Activated naive CD8-positive, alpha-beta T cell treated with anti-CD3 and anti-CD28 coated beads, Interleukin-2, amount 10 ng/mL, durations not matched to agents 7 days and 5 days (primary cell): ENCODE measurements around the gene MRPL23. TPM values are rescaled to one million over a fixed set of nuclear protein-coding genes. Genes with fewer than 3 reads are reported as not detected.

Experiments used
- ATAC-seq: fragments of 150-1000 bp; cut with Tn5 transposase; one replicate; pipeline ENCODE4 v1.10.0; 2021; ENCODE audit warnings: low read depth, moderate library complexity
- POLR2A ChIA-PET: fragments of 350-600 bp; sonication (Branson Sonifier 250); formaldehyde crosslinking; loops from one replicate; lab custom pipeline; 2021; ENCODE audit warnings: antibody characterized with exemption; lab: Charles Lee
- DNase-seq: peaks from one replicate; pipeline ENCODE4 v3.0.0; 2021
- H3K27ac Mint-ChIP-seq: one replicate; pipeline ENCODE4 v1.8.0; 2022; ENCODE audit warnings: mild to moderate bottlenecking, mixed read lengths
- H3K27me3 Mint-ChIP-seq: one replicate; pipeline ENCODE4 v1.8.0; 2022; ENCODE audit warnings: mild to moderate bottlenecking, moderate library complexity, mixed read lengths
- H3K36me3 Mint-ChIP-seq: one replicate; pipeline ENCODE4 v1.8.0; 2021; ENCODE audit warnings: mild to moderate bottlenecking, mixed read lengths
- H3K4me1 Mint-ChIP-seq: one replicate; pipeline ENCODE4 v1.8.0; 2021; ENCODE audit warnings: mixed read lengths
- H3K4me3 Mint-ChIP-seq: one replicate; pipeline ENCODE4 v1.8.0; 2022; ENCODE audit warnings: mild to moderate bottlenecking, moderate library complexity, mixed read lengths
- H3K9me3 Mint-ChIP-seq: one replicate; pipeline ENCODE4 v1.8.0; 2021; ENCODE audit warnings: mixed read lengths
- total RNA-seq, 2 experiments: library from RNA; stranded (reverse); gene quantifications; one replicate each; pipeline ENCODE4 v1.2.3, GENCODE V29; 2021

MRPL23 gene
- total RNA-seq, 2 experiments from 2014 or later, result 76.2 to 77.7 TPM

- DNase-seq, result no peak
- no peaks in the 10 kb centered on the region for H3K36me3 Mint-ChIP-seq
- POLR2A ChIA-PET, result no interaction called here
Observed at GRCh38 chr11:1964955-1965354, 17.8 kb downstream of the MRPL23 start.

GRCh38 chr11:1966531-1966930 lies 19.4 kb downstream of the MRPL23 start:
- peak; percentile 15 for DNase-seq

More at GRCh38 chr11:1964955-1965354, 17.8 kb downstream of the MRPL23 start:
- no peak for ATAC-seq
- Mint-ChIP-seq H3K4me1 (no peaks in the 10 kb centered on the region), H3K27me3 (no peaks in the 10 kb centered on the region), H3K27ac (no peak overlapping the region), H3K4me3 (no peak overlapping the region), H3K9me3 (no peaks in the 10 kb centered on the region)

GRCh38 chr11:1967641-1968225 lies 20.6 kb downstream of the MRPL23 start:
- Mint-ChIP-seq H3K27me3 (no peaks in the 10 kb centered on the region), H3K27ac (no peak overlapping the region), H3K4me1 (no peaks in the 10 kb centered on the region), H3K36me3 (no peaks in the 10 kb centered on the region), H3K4me3 (no peak overlapping the region), H3K9me3 (no peaks in the 10 kb centered on the region)
- ATAC-seq, result no peak
- POLR2A ChIA-PET, result no interaction called here
- no peak for DNase-seq

More at GRCh38 chr11:1966531-1966930, 19.4 kb downstream of the MRPL23 start:
- POLR2A ChIA-PET, result no interaction called here
- Mint-ChIP-seq H3K4me1 (no peaks in the 10 kb centered on the region), H3K4me3 (no peak overlapping the region), H3K27me3 (no peaks in the 10 kb centered on the region), H3K27ac (no peak overlapping the region), H3K36me3 (no peaks in the 10 kb centered on the region), H3K9me3 (no peaks in the 10 kb centered on the region)
- ATAC-seq, result no peak

- ATAC-seq (no peak), DNase-seq (no peak)
- H3K9me3 Mint-ChIP-seq, result no peaks in the 10 kb centered on the region
- H3K27me3 Mint-ChIP-seq, result no peaks in the 10 kb centered on the region
- H3K4me3 Mint-ChIP-seq, result no peak overlapping the region
- no peaks in the 10 kb centered on the region for H3K36me3 Mint-ChIP-seq
- POLR2A ChIA-PET, result no interaction called here
- H3K27ac Mint-ChIP-seq, result no peak overlapping the region
- no peaks in the 10 kb centered on the region for H3K4me1 Mint-ChIP-seq
Observed at GRCh38 chr11:1968454-1969002, 21.4 kb downstream of the MRPL23 start.

GRCh38 chr11:1969035-1969434 lies 21.9 kb downstream of the MRPL23 start:
- Mint-ChIP-seq H3K9me3 (no peaks in the 10 kb centered on the region), H3K27me3 (no peaks in the 10 kb centered on the region), H3K27ac (no peak overlapping the region), H3K36me3 (no peaks in the 10 kb centered on the region), H3K4me1 (no peaks in the 10 kb centered on the region), H3K4me3 (no peak overlapping the region)
- ATAC-seq (no peak), DNase-seq (no peak)
- POLR2A ChIA-PET, result no interaction called here

- no peaks in the 10 kb centered on the region for H3K9me3 Mint-ChIP-seq
- H3K4me3 Mint-ChIP-seq, result no peak overlapping the region
- H3K27ac Mint-ChIP-seq, result no peak overlapping the region
- no peaks in the 10 kb centered on the region for H3K36me3 Mint-ChIP-seq
- no peaks in the 10 kb centered on the region for H3K4me1 Mint-ChIP-seq
- DNase-seq (no peak), ATAC-seq (no peak)
- H3K27me3 Mint-ChIP-seq, result no peaks in the 10 kb centered on the region
- POLR2A ChIA-PET, result no interaction called here
Observed at GRCh38 chr11:1969776-1970175, 22.6 kb downstream of the MRPL23 start.

GRCh38 chr11:1970956-1971355 lies 23.8 kb downstream of the MRPL23 start:
- H3K36me3 Mint-ChIP-seq, result no peaks in the 10 kb centered on the region
- no peak overlapping the region for H3K27ac Mint-ChIP-seq
- POLR2A ChIA-PET, result no interaction called here
- DNase-seq (peak; percentile 19), ATAC-seq (no peak)
- no peaks in the 10 kb centered on the region for H3K27me3 Mint-ChIP-seq
- no peaks in the 10 kb centered on the region for H3K9me3 Mint-ChIP-seq
- no peaks in the 10 kb centered on the region for H3K4me1 Mint-ChIP-seq
- H3K4me3 Mint-ChIP-seq, result no peak overlapping the region

GRCh38 chr11:1975185-1975584 lies 28.1 kb downstream of the MRPL23 start:
- no peaks in the 10 kb centered on the region for H3K4me1 Mint-ChIP-seq
- H3K9me3 Mint-ChIP-seq, result no peaks in the 10 kb centered on the region
- ATAC-seq (no peak), DNase-seq (no peak)
- H3K27ac Mint-ChIP-seq, result no peak overlapping the region
- H3K4me3 Mint-ChIP-seq, result no peak overlapping the region
- POLR2A ChIA-PET, result no interaction called here
- no peaks in the 10 kb centered on the region for H3K36me3 Mint-ChIP-seq
- no peaks in the 10 kb centered on the region for H3K27me3 Mint-ChIP-seq

- Mint-ChIP-seq H3K36me3 (no peaks in the 10 kb centered on the region), H3K4me1 (no peaks in the 10 kb centered on the region), H3K27ac (no peak overlapping the region), H3K27me3 (no peaks in the 10 kb centered on the region), H3K4me3 (no peak overlapping the region), H3K9me3 (no peaks in the 10 kb centered on the region)
- POLR2A ChIA-PET, result interaction anchor here (0.6 kb wide), 1 partner anchor 1026 kb away, joined by 5 read pairs; no protein-coding TSS in a partner anchor
- peak; percentile 2 for DNase-seq
- no peak for ATAC-seq
Observed at GRCh38 chr11:1978720-1979473, 31.8 kb downstream of the MRPL23 start.

GRCh38 chr11:1979607-1980006 lies 32.5 kb downstream of the MRPL23 start:
- Mint-ChIP-seq H3K27me3 (no peaks in the 10 kb centered on the region), H3K9me3 (no peaks in the 10 kb centered on the region), H3K4me3 (no peak overlapping the region), H3K4me1 (no peaks in the 10 kb centered on the region), H3K27ac (no peak overlapping the region), H3K36me3 (no peaks in the 10 kb centered on the region)
- POLR2A ChIA-PET, result no interaction called here
- ATAC-seq (no peak), DNase-seq (no peak)

GRCh38 chr11:1982873-1983600 lies 35.9 kb downstream of the MRPL23 start:
- no peak for ATAC-seq
- no peaks in the 10 kb centered on the region for H3K36me3 Mint-ChIP-seq

GRCh38 chr11:1983601-1983961 lies 36.4 kb downstream of the MRPL23 start:
- no peak for ATAC-seq
- no peak overlapping the region for H3K4me3 Mint-ChIP-seq
- DNase-seq, result peak; percentile 4
- no peaks in the 10 kb centered on the region for H3K27me3 Mint-ChIP-seq
- no peaks in the 10 kb centered on the region for H3K36me3 Mint-ChIP-seq
- POLR2A ChIA-PET, result interaction anchor here (0.5 kb wide), 1 partner anchor 942 kb away, joined by 3 read pairs; no protein-coding TSS in a partner anchor
- no peaks in the 10 kb centered on the region for H3K9me3 Mint-ChIP-seq
- H3K4me1 Mint-ChIP-seq, result no peaks in the 10 kb centered on the region
- no peak overlapping the region for H3K27ac Mint-ChIP-seq

More at GRCh38 chr11:1982873-1983600, 35.9 kb downstream of the MRPL23 start:
- Mint-ChIP-seq H3K9me3 (no peaks in the 10 kb centered on the region), H3K27ac (no peak overlapping the region), H3K27me3 (no peaks in the 10 kb centered on the region), H3K4me3 (no peak overlapping the region), H3K4me1 (no peaks in the 10 kb centered on the region)
- no peak for DNase-seq
- POLR2A ChIA-PET, result interaction anchor here (0.5 kb wide), 1 partner anchor 942 kb away, joined by 3 read pairs; no protein-coding TSS in a partner anchor

GRCh38 chr11:1987024-1987423 lies 39.9 kb downstream of the MRPL23 start:
- DNase-seq, result no peak
- no peaks in the 10 kb centered on the region for H3K36me3 Mint-ChIP-seq
- no peak overlapping the region for H3K4me3 Mint-ChIP-seq
- no peaks in the 10 kb centered on the region for H3K4me1 Mint-ChIP-seq
- H3K9me3 Mint-ChIP-seq, result no peaks in the 10 kb centered on the region
- H3K27ac Mint-ChIP-seq, result no peak overlapping the region
- H3K27me3 Mint-ChIP-seq, result no peaks in the 10 kb centered on the region
- POLR2A ChIA-PET, result no interaction called here
- ATAC-seq, result no peak
